Skeletal muscle tissue (tissue), 4 donors: ENCODE data around the gene HSPA1B. TPM values are rescaled to one million over a fixed set of nuclear protein-coding genes. Genes with fewer than 3 reads are reported as not detected.
"Not testable (repeated sequence)": the region's sequence is repeated elsewhere in the genome, so short reads cannot be mapped to it uniquely, and the experiment has no call there.

Experiments
- H3K27ac ChIP-seq: one replicate; pipeline ENCODE4 v1.7.0; 2013; ENCODE audit warnings: mild to moderate bottlenecking, low read depth, low read length, inconsistent platforms
- H3K27me3 ChIP-seq, 3 donors: one replicate each; pipeline ENCODE4 v1.7.0; 2013; ENCODE audit warnings: low read length in 3 of 3; ENCODE audit not compliant: control insufficient read depth in 3 of 3, insufficient read depth in 3 of 3
- H3K36me3 ChIP-seq, 3 donors: one replicate each; pipeline ENCODE4 v1.7.0; 2013; ENCODE audit warnings: low read length in 3 of 3; ENCODE audit not compliant: control insufficient read depth in 3 of 3, insufficient read depth in 3 of 3
- H3K4me1 ChIP-seq, 3 donors: one replicate each; pipeline ENCODE4 v1.7.0; 2013; ENCODE audit warnings: low read length in 3 of 3, mild to moderate bottlenecking in 3 of 3; ENCODE audit not compliant: control insufficient read depth in 3 of 3, insufficient read depth in 3 of 3
- H3K4me3 ChIP-seq, 3 donors: one replicate each; pipeline ENCODE4 v1.7.0; 2013; ENCODE audit warnings: low read length in 3 of 3
- H3K9ac ChIP-seq, 3 donors: one replicate each; pipeline ENCODE4 v1.7.0; 2013; ENCODE audit warnings: low read length in 3 of 3, mild to moderate bottlenecking in 3 of 3, moderate library complexity in 2 of 3, low read depth in 1 of 3
- H3K9me3 ChIP-seq, 3 donors: one replicate each; pipeline ENCODE4 v1.7.0; 2013; ENCODE audit warnings: low read length in 3 of 3; ENCODE audit not compliant: control insufficient read depth in 3 of 3
- total RNA-seq: library from RNA; depleted of rRNA; stranded (reverse); fragments of >200 nt; gene quantifications from one replicate; pipeline ENCODE4 v1.2.3, GENCODE V29; 2014
- donor health status: Osteomylitis.

HSPA1B gene
- total RNA-seq, 1 donor from 2014 or later = 117 TPM

DNA sequence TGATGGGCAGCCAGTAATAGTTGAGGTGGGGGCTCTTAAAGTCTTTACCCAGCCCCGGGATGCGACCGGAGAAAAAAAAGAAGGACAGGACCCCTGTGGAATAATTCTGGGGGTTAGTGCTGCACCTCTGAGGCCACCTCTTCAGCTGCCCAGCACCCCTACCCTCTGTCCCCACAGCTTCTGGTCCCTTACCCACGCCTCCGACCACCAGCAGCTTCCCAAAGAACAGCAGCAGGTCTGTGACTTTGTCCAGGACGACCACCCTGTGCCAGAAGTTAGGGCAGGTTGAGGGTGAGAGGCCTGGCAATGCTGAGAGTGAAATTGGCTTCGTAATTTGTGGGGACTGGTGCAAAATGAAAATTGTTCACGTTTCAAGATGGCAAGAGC is 37.3 kb downstream of the HSPA1B start:
- no peak overlapping the region for H3K9ac ChIP-seq
- no peak overlapping the region for H3K27ac ChIP-seq
- peaks cover 10 to 13% (median 11%) of the 10 kb centered on the region in 3 donors for H3K36me3 ChIP-seq
- H3K4me3 ChIP-seq = no peak overlapping the region
- peaks cover 21 to 26% (median 22%) of the 10 kb centered on the region in 3 donors for H3K4me1 ChIP-seq
- H3K9me3 ChIP-seq = no peaks in the 10 kb centered on the region
- peaks cover 0 to 3% (median 0%) of the 10 kb centered on the region in 3 donors for H3K27me3 ChIP-seq

DNA sequence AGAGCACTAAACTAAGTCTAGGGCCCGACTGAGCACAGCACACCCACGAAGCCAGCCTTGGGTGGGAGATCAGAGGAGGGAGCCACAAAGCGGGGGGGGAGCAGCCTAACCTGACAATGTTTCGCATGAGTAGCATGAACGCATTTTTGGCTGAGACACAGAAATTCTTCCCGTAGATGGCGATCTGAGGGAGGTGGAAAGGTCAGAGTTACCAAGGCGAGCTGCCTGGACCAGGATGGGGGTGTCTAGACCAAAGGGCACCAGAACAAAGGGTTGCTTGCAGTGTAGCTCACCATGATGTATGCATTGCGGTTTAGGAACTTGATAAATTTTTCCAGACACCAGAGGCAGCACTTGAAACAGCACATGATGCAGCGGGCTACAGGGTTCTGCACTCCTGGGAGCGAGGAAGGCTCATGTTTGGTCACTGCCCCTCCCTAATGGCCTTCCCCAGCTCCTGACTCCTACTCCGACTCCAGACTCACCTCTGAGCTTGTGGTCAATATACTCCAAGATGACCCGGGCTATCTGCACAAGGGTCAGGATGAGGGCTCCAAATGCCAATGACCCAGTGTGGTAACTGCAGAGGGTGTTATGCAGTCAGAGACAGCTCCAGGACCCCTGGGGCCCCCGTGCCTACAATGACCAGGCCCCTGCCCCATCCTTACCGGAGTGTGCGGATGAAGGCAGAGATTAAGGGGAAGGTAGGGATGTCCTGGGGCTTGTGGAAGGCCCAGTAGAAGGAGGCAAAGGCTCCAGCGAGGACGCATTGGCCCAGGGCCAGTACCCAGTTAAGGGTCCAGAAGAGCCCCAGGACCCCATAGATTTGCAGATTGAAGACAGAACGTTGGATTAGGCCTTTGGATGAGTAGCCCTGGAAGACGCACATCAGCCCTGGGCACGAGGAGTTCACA is 37.9 kb downstream of the HSPA1B start:
- Histone ChIP-seq H3K27ac (no peak overlapping the region), H3K27me3 (peaks cover 0 to 5% (median 0%) of the 10 kb centered on the region in 3 donors), H3K9me3 (no peaks in the 10 kb centered on the region), H3K4me3 (no peak overlapping the region), H3K36me3 (peaks cover 4 to 7% (median 4%) of the 10 kb centered on the region in 3 donors), H3K4me1 (peaks cover 20 to 26% (median 21%) of the 10 kb centered on the region in 3 donors), H3K9ac (no peak overlapping the region)

DNA sequence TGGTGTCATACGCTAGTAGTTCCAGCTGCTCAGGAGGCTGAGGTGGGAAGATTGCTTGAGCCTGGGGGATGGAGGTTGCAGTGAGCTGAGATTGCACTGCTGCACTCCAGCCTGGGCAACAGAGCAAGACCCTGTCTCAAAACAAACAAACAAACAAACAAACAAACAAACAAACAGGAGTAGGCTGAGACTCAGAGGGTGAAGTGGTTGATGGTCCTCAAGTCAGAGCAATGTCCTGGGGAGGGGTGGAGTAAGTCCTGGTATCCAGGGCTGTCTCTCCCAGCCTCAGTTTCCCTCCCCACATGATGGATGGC is 41.1 kb downstream of the HSPA1B start:
- H3K27ac ChIP-seq, H3K36me3 ChIP-seq, H3K9ac ChIP-seq, H3K4me3 ChIP-seq, H3K4me1 ChIP-seq, H3K27me3 ChIP-seq, H3K9me3 ChIP-seq: not testable (repeated sequence)

DNA sequence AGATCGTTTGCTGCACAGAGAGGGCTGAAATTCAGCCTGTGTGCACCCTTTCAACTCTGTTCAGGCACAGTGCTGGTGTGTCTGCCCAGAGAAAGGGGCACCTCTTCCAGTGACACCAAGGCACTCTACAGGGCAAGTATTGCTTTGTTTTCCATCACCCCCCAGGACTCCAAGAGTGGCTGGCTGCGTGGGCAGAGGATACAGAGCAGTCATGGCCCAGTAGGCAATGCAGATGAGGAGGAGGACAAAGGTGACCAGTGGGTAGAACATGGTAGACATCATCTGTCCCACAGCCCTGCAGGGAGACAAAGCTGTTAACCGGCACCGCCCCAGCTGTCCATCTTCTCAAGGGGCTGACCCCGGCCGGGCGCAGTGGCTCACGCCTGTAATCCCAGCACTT is 41.8 kb downstream of the HSPA1B start:
- Histone ChIP-seq H3K27me3 (peaks cover 0 to 5% (median 0%) of the 10 kb centered on the region in 3 donors), H3K9ac (peak overlapping the region in 1 of 3 donors; percentile 33), H3K36me3 (no peaks in the 10 kb centered on the region), H3K4me1 (peaks cover under 1 to 2% (median 2%) of the 10 kb centered on the region in 3 donors), H3K9me3 (no peaks in the 10 kb centered on the region), H3K4me3 (no peak overlapping the region), H3K27ac (no peak overlapping the region)

GRCh38 chr6:31870385-31870921 is 42.9 kb downstream of the HSPA1B start:
- H3K36me3 ChIP-seq = no peaks in the 10 kb centered on the region
- H3K4me1 ChIP-seq = no peaks in the 10 kb centered on the region
- no peak overlapping the region for H3K9ac ChIP-seq
- H3K27me3 ChIP-seq = peaks cover 0 to 5% (median 0%) of the 10 kb centered on the region in 3 donors
- H3K27ac ChIP-seq = no peak overlapping the region
- no peaks in the 10 kb centered on the region for H3K9me3 ChIP-seq
- no peak overlapping the region for H3K4me3 ChIP-seq

DNA sequence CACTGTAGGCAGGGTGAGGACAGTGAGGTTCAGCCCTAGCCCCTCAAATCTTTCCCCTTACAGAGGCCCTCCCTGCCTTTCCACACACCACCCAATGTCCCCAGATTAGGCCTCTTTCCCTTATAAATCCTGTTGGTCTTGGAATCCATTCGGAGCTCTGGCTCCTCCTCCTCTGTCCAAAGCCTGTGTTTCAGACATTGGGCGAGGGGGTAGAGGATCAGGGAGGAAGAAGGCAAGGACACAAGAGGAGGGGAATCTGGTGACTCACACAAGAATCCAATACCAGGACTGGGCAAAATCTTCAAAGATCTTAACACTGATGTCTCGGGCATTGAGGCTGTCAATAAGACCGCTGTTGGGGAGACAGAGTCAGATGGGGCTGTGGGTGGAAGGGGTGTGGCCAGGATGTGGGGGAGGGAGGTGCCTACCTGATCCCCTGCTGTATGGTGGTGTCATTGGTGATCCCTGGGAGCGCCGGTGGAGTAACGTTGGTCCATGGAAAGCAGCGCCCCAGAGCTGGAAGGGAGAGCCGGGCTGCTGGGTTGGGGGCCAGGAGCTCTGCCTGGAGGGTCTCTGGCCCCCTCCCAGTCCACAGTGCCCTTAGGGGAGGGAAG is 43.6 kb downstream of the HSPA1B start:
- H3K9me3 ChIP-seq = no peaks in the 10 kb centered on the region
- no peaks in the 10 kb centered on the region for H3K36me3 ChIP-seq
- H3K4me1 ChIP-seq = no peaks in the 10 kb centered on the region
- peaks cover 0 to 5% (median 0%) of the 10 kb centered on the region in 3 donors for H3K27me3 ChIP-seq
- no peak overlapping the region for H3K9ac ChIP-seq
- H3K27ac ChIP-seq = no peak overlapping the region
- no peak overlapping the region for H3K4me3 ChIP-seq

DNA sequence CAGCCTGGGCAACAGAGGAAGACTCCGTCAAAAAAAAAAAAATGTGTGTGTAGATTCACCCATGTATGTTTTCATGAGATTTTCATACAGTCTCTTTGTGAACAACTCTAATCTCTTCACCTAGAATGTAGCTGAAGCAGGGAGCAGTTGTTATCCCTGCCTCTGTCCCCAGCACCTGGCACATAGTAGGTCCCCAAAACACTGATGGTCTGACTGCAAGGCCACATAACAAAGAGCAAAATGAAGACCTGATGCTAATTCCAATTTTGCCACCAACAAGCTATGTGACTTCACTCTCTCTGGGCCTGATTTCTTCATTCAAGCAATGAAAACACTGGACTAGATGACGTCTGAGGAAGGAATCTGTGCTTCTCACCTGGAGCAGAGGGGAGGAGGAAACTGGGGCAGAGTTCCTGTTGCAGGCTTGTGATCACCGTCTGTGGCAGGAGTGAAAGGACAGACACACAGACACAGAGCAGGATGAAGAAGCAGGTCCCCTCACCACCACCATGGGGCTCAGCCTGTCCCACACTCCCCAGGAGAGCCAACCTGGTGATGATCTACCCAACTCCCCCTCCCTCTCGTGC is 46.6 kb downstream of the HSPA1B start:
- H3K36me3 ChIP-seq = no peaks in the 10 kb centered on the region
- peaks cover 0 to 3% (median 0%) of the 10 kb centered on the region in 3 donors for H3K4me1 ChIP-seq
- H3K9ac ChIP-seq = no peak overlapping the region
- no peak overlapping the region for H3K4me3 ChIP-seq
- H3K27me3 ChIP-seq = peaks cover 0 to 5% (median 0%) of the 10 kb centered on the region in 3 donors
- no peaks in the 10 kb centered on the region for H3K9me3 ChIP-seq
- H3K27ac ChIP-seq = no peak overlapping the region

DNA sequence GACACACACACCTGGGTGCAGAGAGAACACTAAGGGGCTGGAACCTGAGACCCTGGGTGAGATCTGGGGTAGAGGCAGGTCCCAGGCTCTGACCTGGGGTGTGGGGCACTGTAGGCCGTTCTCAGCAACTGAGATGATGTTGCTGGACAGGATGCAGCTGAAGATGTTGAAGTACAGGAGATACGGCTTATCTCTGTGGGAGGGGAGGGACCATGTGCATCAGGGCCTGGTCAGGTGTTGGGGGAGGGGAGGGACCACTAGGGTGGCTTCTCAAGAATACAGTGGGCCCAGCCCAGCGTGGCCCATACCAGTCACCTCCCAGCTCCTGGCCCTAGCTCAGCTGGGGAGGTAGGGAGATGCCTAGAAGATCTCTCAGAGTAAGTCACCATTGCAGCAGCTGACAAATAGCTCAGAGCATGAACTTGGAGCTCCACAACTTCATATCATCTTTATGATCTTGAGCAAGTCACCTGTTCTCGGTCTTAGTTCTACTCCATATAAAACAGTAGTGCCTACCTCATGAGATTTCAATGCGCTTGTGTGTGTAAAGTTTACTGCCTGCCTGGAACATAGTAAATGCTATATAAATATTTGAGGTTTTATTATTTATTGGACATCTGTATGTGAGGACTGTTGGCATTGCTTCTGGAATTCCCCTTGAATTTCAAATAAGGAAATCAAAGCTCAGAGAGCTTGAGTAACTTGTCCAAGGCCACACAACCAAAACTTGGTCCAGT is 47.5 kb downstream of the HSPA1B start:
- Histone ChIP-seq H3K9me3 (no peaks in the 10 kb centered on the region), H3K27me3 (peaks cover 0 to 3% (median 0%) of the 10 kb centered on the region in 3 donors), H3K27ac (no peak overlapping the region), H3K4me1 (peaks cover 0 to 3% (median 0%) of the 10 kb centered on the region in 3 donors), H3K9ac (no peak overlapping the region), H3K36me3 (peaks cover 4 to 6% (median 5%) of the 10 kb centered on the region in 3 donors), H3K4me3 (no peak overlapping the region)

DNA sequence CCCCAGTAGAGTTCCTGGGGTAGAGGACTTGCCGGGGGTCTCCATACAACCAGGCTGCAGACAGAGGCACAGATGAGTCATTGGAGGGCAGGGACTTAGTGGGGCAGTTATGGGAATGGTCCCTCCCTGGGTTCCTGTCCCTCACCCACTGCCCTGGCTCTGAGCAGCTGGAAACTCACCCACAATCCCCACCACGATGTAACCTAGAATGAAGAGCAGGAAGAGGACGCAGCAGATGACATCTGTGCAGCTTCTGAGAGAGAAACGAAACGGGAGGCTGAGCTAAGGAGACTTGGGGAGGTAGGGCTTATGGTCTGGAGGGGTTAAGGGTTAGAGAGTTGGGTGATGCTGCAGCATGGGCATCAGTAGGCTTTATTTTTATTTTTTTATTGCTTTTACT is 48.3 kb downstream of the HSPA1B start:
- no peak overlapping the region for H3K9ac ChIP-seq
- H3K27me3 ChIP-seq = no peaks in the 10 kb centered on the region
- H3K36me3 ChIP-seq = peaks cover 11 to 14% (median 11%) of the 10 kb centered on the region in 3 donors
- no peaks in the 10 kb centered on the region for H3K9me3 ChIP-seq
- peaks cover 0 to 3% (median 0%) of the 10 kb centered on the region in 3 donors for H3K4me1 ChIP-seq
- no peak overlapping the region for H3K4me3 ChIP-seq
- H3K27ac ChIP-seq = no peak overlapping the region
